HG02588 (cell line): ENCODE results near the gene GAR1.
"Not testable (repeated sequence)": the region's sequence is repeated elsewhere in the genome, so short reads cannot be mapped to it uniquely, and the experiment has no call there.

ENCODE experiments used
- ATAC-seq: cut with Tn5 transposase; IDR thresholded peaks from one replicate; pipeline ENCODE4 v1.9.1; 2021; ENCODE audit warnings: mild to moderate bottlenecking, moderate library complexity; ENCODE audit not compliant: unreplicated experiment

The GAR1 gene

GRCh38 chr4:109815151-109816081, at the start of gene GAR1:
Gene GAR1, plus strand, starts transcription at chr4:109815762. Its CDS starts 403 bp downstream, at chr4:109816165.
- peak; percentile 100 for ATAC-seq

GRCh38 chr4:109782092-109782491, 33.5 kb upstream of the GAR1 start:
- not testable (repeated sequence) for ATAC-seq

GRCh38 chr4:109786846-109787245, 28.7 kb upstream of the GAR1 start:
- ATAC-seq = no peak

- no peak for ATAC-seq
Observed at GRCh38 chr4:109787807-109788206, 27.8 kb upstream of the GAR1 start.

GRCh38 chr4:109795059-109795458, 20.5 kb upstream of the GAR1 start:
- no peak for ATAC-seq

- no peak for ATAC-seq
Observed at GRCh38 chr4:109798866-109799265, 16.7 kb upstream of the GAR1 start.

- no peak for ATAC-seq
Observed at GRCh38 chr4:109801099-109801789, 14.3 kb upstream of the GAR1 start.

- no peak for ATAC-seq
Observed at GRCh38 chr4:109801895-109802319, 13.7 kb upstream of the GAR1 start, which contains the start of gene CFI. Gene CFI, minus strand, starts transcription at chr4:109801999. Its CDS starts 28 bp downstream, at chr4:109801971.

GRCh38 chr4:109803924-109804571, 11.5 kb upstream of the GAR1 start:
- ATAC-seq = peak; percentile 68

GRCh38 chr4:109809655-109810054, 5.9 kb upstream of the GAR1 start:
- ATAC-seq = no peak

GRCh38 chr4:109810552-109811387, 4.8 kb upstream of the GAR1 start:
- no peak for ATAC-seq

- no peak for ATAC-seq
Observed at GRCh38 chr4:109811707-109812106, 3.9 kb upstream of the GAR1 start.

- no peak for ATAC-seq
Observed at GRCh38 chr4:109816082-109816442, 500 bp downstream of the GAR1 start.

GRCh38 chr4:109816894-109817293, 1.3 kb downstream of the GAR1 start:
- no peak for ATAC-seq

GRCh38 chr4:109818268-109818667, 2.7 kb downstream of the GAR1 start:
- ATAC-seq = no peak

GRCh38 chr4:109820563-109820962, 5.0 kb downstream of the GAR1 start:
- ATAC-seq = no peak

GRCh38 chr4:109821185-109821584, 5.6 kb downstream of the GAR1 start:
- no peak for ATAC-seq

GRCh38 chr4:109826719-109827118, 11.2 kb downstream of the GAR1 start:
- peak; percentile 51 for ATAC-seq

- ATAC-seq = no peak
Observed at GRCh38 chr4:109827672-109828071, 12.1 kb downstream of the GAR1 start, which contains the start of gene RRH. Gene RRH, plus strand, starts transcription at chr4:109827972. Its CDS starts 56 bp downstream, at chr4:109828028.

- no peak for ATAC-seq
Observed at GRCh38 chr4:109833756-109834155, 18.2 kb downstream of the GAR1 start.
